GM12873 (cell line): ENCODE data around the gene GPC6.

ENCODE experiments used
- TF ChIP-seq, protein P1 (sequence below): IDR thresholded peaks from 2 replicates; pipeline ENCODE4 v1.5.1; 2012; ENCODE audit warnings: low read depth, mild to moderate bottlenecking, moderate library complexity, low read length, control low read depth; ENCODE audit not compliant: insufficient read depth; ENCODE audit errors: missing control alignments

GPC6 gene

DNA sequence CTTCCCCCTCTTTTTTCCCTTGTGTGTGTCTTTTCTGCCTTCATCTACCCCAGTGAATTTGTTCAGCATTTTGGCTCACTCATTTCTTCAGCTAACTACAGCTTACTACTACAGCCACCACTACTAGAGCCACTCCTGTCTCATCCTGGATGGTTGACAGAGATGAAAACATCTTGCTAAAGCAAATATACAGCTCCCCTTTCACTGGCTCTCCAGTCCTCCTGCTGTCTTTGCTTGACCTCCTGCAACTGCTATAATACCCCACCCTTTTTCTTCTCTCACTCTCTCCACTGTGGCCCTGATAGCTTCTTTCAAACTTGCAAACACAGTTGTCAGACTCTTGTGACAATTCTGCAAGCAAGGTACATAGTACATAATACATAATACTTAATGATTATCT is 729.3 kb downstream of the GPC6 start:
- TF ChIP-seq, protein P1, sequence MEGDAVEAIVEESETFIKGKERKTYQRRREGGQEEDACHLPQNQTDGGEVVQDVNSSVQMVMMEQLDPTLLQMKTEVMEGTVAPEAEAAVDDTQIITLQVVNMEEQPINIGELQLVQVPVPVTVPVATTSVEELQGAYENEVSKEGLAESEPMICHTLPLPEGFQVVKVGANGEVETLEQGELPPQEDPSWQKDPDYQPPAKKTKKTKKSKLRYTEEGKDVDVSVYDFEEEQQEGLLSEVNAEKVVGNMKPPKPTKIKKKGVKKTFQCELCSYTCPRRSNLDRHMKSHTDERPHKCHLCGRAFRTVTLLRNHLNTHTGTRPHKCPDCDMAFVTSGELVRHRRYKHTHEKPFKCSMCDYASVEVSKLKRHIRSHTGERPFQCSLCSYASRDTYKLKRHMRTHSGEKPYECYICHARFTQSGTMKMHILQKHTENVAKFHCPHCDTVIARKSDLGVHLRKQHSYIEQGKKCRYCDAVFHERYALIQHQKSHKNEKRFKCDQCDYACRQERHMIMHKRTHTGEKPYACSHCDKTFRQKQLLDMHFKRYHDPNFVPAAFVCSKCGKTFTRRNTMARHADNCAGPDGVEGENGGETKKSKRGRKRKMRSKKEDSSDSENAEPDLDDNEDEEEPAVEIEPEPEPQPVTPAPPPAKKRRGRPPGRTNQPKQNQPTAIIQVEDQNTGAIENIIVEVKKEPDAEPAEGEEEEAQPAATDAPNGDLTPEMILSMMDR = no peak

DNA sequence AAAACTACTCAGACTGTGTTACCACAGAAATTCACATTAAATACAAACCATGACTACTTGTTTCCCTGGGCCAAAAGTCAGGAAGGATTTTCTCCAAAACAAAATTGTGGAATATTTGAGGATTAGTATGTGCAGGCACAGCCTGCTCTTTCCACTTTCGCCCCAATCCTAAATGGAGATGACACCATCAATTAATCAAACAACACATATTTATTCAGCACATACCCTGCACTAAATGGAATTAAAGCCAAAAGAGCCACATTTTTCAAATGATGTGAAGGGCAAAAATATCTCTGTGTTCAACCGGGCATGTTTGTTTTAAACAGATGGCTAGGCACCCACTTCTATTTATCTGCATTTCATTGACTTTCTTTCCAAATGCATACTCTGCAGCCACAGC is 729.8 kb downstream of the GPC6 start:
- TF ChIP-seq, protein P1 = no peak

DNA sequence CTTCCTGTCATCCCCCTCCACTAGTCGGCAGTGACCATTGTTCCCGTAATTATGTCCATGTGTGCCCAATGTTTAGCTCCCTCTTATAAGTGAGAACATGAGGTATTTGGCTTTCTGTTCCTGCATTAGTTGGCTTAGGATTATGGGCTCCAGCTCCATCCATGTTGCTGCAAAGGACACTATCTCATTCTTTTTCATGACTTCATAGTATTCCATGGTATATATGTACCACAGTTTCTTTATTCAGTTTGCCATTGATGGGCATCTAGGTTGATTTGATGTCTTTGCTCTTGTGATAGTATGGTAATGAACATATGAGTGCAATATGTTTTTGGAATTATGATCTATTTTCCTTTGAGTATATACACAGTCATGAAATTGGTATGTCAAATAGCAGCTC is 730.8 kb downstream of the GPC6 start:
- TF ChIP-seq, protein P1 = no peak

DNA sequence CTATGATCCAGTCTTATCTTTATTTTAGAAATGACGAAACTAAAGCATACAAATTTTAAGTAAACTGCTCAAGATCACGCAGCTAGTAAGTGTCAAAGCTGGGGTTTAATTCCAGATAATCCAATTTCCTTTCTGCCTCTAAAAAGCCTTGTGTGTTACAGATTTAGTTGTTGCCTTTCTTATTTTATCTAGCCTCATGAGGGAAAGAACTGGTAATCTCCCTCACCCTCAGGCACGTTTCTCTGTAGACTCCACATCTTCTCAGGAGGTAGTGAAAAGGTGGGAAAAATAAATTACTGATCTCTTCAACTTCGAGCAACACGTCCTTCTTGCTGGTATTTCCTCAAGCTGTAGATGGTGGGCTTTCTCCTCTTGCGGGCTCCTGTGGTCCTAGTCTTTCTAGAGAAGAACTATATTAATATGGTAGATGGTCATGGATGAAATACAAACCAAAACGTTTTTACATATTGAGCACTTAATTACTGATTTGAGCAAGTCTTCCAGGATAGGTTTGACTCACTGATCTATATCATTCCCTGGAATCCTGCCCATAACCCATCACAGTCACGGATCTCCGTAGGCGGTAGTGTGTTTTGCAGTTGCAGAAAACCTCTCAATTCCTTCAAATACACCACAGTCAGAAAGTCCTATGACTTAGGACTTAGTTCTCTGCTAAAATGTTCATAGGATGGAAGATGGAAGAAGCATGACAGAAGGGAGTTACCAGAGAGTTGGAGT is 733.4 kb downstream of the GPC6 start:
- TF ChIP-seq, protein P1 = no peak

DNA sequence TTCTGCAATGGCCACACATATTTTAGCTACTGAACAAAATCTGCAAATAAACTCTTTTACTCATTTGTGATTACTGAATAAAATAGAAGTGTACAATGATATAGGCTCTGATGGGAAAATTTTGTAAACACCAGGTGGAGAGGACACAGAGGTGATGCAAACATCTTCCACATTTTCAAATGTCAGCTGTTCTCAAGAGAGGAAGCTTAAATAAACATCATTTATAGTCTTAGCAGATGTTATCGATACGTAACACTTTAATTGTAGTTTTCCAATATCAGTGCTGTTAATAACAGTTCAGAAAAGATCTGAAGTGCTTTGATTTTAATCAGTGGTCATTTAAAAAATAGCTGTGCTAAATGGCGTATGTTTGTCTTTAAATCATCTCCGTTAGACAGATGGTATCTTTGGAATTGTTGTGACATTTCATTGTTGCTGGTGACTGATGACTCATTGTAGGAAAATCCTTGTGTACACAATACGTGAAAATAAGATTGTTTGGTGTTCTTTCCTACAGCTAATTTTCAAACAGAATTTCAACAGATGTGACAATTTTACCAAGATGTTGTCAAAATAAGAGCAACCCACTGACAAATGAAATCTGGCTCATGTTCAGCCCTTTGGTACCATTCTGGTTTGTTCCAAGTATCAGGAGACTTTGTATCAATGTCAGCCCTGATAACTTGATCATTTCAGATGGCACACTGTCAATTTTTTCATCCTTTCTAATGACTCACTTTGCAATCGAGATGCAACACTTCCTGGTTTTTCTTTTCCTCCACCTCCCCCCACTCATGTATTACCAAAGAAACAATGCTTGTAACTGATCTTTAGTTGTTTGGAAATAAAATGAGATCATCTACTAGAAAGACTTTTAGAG is 736.9 kb downstream of the GPC6 start:
- TF ChIP-seq, protein P1 = no peak

DNA sequence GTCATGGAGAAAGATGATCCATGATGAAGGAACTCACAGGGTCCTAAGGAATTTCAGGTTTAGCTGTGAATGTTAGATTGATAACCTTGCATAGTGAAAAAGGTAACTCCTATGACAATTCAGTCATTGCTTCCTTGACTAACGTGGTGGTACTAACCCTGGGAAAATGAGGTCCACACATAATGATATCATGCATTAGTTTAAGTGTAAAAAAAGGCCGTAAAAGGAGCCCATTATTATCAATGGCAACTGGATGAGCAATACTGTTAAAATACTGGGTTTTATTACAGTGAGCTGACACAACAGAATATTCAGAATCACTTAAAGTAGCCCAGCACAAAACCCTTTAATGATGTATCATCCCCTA is 737.5 kb downstream of the GPC6 start:
- TF ChIP-seq, protein P1 = no peak

DNA sequence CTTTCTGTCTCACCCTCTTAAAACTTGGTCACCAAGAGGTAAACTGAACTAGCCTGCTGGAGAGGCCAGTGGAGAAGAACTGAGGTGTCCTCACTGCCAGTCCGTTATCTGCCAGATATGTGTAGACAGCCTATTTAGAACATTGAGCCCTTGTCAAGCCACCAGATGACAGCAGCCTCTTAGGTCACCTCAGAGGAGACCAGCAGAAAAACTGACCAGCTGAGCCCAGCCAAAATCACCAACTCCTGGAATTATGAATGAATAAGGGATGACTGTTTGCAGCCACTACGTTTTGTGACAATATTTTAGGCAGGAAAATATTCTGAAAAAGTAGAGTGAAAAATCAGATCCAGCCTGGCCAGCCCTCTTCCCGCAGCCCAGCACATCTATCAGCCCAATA is 739.0 kb downstream of the GPC6 start:
- TF ChIP-seq, protein P1 = no peak
